G401 (cell line): ENCODE data around the gene TSPOAP1. TPM values are rescaled to one million over a fixed set of nuclear protein-coding genes. Genes with fewer than 3 reads are reported as not detected.

Source experiments
- DNase-seq: peaks from one replicate; pipeline ENCODE4 v3.0.0-alpha.2; 2015; ENCODE audit warnings: low spot score
- in situ Hi-C: cut with HindIII; loops from 2 replicates; pipeline ENCODE4 v1.10.0; 2016; ENCODE audit warnings: low sequenced_read_pairs, mixed read lengths
- total RNA-seq: library from RNA; depleted of rRNA; stranded (reverse); fragments of >200 nt; shearing (Covaris generic); gene quantifications from 2 replicates; pipeline ENCODE4 v1.2.3, GENCODE V29; 2014

The TSPOAP1 gene
- total RNA-seq, 1 experiment from 2014 or later, result not detected

DNA sequence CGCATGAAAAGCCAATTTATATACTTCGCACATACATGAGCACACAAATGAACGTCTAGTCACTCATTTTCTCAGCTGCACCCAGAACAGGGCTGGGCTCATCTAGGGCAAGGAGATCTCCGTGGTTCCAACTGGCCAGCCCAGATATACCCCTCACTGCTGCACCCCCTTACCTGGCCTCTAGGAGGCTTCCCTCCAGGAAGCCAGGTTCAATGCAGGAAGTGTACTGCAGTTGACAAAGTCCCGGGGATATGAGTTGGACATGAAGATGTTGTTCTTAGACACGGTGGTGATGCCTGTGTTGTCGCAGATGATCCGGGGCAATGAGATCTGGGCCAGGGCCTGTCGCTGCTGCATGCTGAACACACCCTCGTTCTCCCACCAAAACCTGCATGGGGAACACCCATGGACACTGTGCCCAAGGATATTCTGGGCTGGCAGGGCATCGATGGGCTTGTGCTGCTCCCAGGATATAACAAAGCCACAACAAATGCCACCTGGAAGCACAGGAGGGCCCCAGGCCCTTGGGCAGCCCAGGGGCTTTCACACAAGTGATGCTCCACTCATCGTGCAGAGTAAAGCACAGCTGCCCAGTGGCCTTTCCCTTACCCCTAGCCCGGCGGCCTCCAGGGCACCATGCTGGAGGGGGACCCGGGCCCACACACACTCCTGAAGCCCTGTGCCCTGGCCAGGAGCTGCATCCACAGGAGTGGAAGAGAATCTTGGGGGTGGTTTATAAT lies 57.9 kb downstream of the TSPOAP1 start:
- DNase-seq, result no peak
- in situ Hi-C loops, result no loop called here

DNA sequence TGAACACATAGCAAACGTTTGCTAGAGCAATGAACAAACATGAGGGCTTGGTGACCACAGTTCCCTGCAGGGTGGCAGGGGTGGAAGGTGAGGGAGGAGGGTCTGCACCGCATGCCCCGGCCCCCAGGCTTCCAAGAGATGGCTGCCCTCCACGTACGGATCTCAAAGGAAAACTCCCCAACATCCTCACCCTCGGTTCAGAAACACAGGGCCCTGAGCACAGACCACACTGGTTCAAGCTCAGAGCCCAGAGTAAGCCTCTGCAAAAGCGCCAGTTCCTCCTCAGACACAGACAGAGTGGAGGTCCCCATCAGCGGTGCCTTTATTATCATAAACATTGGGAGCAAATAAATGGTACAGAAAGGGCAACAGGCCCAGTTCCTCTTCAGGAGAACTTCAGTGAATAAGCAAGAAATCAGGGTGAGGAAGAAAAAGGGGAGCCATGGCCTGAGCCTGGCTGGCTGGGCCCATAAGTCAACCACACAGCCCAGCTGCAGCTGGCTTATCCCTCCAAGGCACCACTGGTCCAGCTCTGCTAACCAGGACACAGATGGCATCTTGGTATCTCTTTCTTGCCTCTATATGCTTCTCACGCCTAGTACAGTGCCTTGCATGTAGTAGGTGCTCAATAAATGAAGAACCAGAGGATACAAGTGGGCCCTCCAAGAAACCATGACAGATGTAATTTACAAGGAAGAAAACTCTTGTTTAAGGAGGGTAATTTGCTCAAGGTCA lies 58.9 kb downstream of the TSPOAP1 start:
- no peak for DNase-seq
- in situ Hi-C loops, result no loop called here

DNA sequence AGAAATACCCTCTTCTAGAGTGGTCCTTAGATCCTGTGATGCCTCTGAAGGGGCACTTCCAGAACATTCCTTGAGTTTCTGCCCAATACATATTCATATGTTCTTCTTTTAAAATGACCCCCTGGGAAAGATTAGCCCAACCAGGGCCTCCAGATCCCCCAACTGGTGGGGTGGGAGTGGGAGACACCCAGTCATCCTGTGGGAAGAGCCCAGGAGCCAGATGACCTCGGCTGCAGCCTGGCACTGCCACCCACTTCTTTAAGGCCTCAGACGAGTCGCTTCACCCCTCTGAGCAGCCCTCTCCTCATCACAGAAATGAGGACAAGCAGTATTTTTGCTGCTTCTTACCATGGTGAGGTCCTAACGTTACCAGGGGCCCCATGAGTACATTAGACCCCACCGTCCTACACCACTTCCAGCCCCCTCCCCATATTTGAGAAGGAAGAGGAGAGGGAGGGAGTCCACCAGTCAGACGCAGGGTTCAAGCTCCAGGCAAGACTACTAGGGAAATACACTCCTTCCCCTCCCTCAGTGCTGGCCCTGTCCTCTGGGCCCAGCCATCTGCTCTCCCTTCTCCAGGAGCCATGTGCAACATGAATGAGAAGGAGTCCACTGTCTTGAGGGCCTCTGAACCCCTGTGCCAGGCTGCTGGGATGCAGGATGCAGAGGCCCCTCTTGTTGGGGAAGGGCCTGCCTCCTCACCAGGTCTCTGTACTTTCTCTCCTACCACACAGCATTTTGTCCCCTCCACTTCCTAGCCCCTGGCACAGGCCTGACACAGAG lies 59.6 kb downstream of the TSPOAP1 start:
- DNase-seq, result no peak
- in situ Hi-C loops, result no loop called here

GRCh38 chr17:58268326-58268725 lies 60.3 kb downstream of the TSPOAP1 start:
- no peak for DNase-seq
- in situ Hi-C loops, result no loop called here

DNA sequence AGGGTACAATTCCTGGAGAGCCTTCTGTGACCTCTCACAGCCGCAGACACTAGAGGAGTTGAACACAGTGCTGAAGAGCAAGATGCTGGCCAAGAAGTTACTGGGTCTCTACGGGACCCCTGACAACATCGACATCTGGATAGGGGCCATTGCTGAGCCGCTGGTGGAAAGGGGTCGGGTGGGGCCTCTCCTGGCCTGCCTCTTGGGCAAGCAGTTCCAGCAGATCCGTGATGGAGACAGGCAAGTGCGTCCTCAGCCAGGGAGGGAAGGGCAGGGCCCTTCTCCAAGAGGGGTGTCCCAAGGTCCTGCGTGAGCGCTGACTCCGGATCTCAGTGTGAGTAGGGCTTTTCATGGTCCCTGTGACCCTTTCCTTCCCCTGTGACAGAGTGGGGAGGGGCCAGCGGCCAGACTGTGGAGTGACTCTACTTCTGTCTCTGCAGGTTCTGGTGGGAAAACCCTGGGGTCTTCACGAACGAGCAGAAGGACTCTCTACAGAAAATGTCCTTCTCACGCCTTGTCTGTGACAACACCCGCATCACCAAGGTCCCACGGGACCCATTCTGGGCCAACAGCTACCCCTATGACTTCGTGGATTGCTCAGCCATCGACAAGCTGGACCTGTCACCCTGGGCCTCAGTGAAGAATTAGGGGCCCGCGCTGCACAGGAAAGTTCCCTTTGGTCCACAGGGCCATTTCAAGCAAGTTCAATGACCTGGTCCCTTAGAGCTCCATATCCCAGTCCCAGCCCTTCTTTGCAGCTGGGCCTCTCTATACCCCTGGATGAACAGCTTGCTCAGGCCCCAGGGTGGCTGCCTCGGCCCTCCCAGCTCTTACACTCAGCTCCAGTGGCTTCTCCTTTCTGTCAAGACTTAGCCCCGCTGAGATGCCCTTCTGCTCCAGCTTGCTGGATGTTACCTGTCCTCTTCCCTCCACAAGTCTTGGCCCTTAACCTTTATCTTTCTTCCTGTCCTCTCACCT lies 61.0 kb downstream of the TSPOAP1 start:
- in situ Hi-C loops, result no loop called here
- DNase-seq, result no peak

DNA sequence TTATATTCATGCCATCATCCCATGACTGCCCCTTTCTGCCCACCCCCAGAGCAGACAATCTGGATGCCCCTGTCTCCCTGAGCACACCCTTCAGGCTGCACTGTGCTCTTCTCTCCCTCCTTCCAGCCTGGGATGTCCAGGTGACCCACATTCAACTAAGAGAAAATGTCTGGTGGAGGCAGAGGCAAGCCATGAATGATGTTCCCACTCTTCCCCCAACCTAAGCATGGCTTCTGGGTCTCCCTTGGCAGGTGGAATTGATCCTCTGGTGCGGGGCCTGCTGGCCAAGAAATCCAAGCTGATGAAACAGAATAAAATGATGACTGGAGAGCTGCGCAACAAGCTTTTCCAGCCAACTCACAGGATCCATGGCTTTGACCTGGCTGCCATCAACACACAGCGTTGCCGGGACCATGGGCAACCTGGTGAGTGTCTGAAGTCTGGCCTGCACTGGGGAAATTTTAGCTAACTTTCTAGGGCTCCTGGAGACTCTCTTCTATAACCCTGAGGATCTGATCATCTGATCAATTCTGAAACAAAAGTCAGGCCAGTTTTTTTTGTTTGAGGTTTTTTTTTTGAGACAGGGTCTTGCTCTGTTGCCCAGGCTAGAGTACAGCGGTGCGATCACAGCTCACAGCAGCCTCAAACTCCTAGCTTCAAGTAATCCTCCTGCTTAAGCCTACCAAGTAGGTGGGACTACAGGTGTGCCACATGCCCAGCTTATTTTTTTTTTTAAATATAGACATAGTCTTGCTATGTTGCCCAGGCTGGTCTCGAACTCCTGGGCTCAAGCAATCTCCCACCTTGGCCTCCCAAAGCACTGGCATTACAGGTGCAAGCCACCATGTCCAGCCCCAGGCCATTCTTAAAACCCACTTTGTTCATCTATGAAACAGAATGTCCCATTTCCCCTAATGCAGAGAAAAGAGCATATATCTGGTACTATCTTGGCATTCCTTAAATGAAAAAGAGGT lies 62.4 kb downstream of the TSPOAP1 start:
- no peak for DNase-seq
- in situ Hi-C loops, result no loop called here

DNA sequence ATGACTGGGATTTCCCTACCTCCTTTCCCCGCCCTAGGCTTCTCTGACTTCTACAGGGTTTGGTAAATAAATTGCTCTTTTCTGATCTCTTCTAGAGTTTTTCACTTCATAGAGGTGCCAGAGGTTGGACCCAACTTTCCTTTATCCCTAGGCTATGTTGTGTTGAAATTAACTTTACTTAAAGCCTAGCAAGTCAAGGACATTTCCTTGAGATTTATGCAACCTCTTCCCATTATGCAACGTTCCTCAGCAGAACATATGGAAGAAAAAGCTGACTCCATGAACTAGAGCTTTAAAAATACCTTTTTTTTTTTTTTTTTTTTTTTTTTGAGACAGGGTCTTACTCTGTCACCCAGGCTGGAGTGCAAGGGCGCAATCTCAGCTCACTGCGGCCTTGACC lies 63.3 kb downstream of the TSPOAP1 start:
- in situ Hi-C loops, result no loop called here
- DNase-seq, result no peak

- in situ Hi-C loops, result no loop called here
- no peak for DNase-seq
Measured at GRCh38 chr17:58264407-58265103, 64.0 kb downstream of the TSPOAP1 start.

DNA sequence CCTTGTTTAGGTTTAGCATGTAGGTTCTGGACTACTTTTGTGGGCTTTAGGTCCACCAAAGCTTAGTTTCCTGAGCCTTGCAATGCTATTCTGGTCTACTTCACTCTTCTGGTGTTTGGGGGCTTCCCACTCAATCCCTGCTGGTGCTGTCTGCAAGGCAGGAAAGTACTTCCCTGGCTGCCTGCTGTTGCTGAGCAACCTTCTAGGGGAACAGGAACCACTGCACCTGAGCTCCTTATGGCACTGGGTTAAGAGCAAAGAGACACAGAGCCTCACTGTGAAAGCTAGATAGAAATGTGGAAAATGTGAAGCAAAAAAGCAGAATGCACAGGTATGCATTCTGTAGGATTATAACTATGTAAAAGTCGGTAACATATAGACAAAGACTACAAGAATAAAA lies 64.8 kb downstream of the TSPOAP1 start:
- no peak for DNase-seq
- in situ Hi-C loops, result no loop called here

DNA sequence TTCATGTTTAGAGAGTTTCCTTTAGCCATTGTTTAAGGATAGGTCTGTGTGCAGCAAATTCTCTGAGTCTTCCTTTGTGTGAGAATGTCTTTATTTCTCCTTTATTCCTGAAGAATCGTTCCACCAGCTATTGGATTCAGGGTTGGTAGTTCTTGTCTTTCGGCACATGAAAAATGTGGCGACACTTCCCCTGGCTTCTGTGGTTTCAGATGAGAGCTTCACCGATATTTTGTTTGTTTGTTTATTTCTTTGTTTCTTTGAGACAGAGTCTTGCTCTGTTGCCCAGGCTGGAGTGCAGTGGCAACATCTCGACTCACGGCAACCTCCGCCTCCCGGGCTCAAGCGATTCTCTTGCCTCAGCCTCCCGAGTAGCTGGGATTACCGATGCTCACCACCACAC lies 66.4 kb downstream of the TSPOAP1 start:
- in situ Hi-C loops, result no loop called here

GRCh38 chr17:58254803-58255202 lies 73.8 kb downstream of the TSPOAP1 start:
- in situ Hi-C loops, result no loop called here
- no peak for DNase-seq

More for the DNA sequence above, 66.4 kb downstream of the TSPOAP1 start:
- no peak for DNase-seq

DNA sequence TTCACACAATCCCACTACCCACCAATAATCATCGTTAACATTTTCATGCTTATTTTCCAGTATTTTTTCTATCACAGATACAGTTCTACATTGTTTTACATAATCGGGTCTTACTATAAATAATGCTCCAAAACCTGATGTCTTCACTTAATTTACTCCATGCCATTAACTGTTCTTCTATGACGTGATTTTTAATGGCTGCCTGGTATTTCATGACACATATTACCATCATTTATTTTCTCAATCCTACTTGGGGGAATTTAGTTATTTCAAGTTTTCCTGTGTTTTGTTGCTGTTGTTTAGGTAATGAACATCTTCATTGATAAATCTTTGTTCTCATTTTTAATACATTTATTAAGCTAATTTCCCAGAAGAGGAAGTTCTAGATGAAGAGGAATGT lies 75.5 kb downstream of the TSPOAP1 start:
- DNase-seq, result no peak

GRCh38 chr17:58252141-58252540 lies 76.5 kb downstream of the TSPOAP1 start:
- no peak for DNase-seq
- in situ Hi-C loops, result no loop called here

More for the DNA sequence above, 75.5 kb downstream of the TSPOAP1 start:
- in situ Hi-C loops, result no loop called here
